HG03103 (cell line): ENCODE data around the gene TMEM187.
A peak's percentile ranks its signal among the peaks of the same experiment; 100 is the strongest.

Source experiments
- ATAC-seq: cut with Tn5 transposase; IDR thresholded peaks from one replicate; pipeline ENCODE4 v1.9.1; 2021; ENCODE audit warnings: low read depth; ENCODE audit not compliant: unreplicated experiment

TMEM187 gene

GRCh38 chrX:154017766-154018517 is 45.4 kb downstream of the TMEM187 start:
- ATAC-seq: no peak

- ATAC-seq: no peak
Measured at GRCh38 chrX:154018518-154019060, 46.0 kb downstream of the TMEM187 start.

- ATAC-seq: peak; percentile 14
Measured at GRCh38 chrX:154019061-154019621, 46.6 kb downstream of the TMEM187 start.

GRCh38 chrX:154019633-154020528 is 47.3 kb downstream of the TMEM187 start, which contains the start of gene IRAK1:
Gene IRAK1 (minus strand): TSS chrX:154019902. CDS start chrX:154019812, 90 bp downstream.
- ATAC-seq: peak; percentile 70

- ATAC-seq: no peak
Measured at GRCh38 chrX:154020536-154021115, 48.1 kb downstream of the TMEM187 start.

- ATAC-seq: no peak
Measured at GRCh38 chrX:154021131-154021611, 48.6 kb downstream of the TMEM187 start.

GRCh38 chrX:154022108-154022507 is 49.6 kb downstream of the TMEM187 start:
- no peak for ATAC-seq

- ATAC-seq: no peak
Measured at GRCh38 chrX:154023276-154024000, 50.9 kb downstream of the TMEM187 start.

GRCh38 chrX:154024271-154024670 is 51.7 kb downstream of the TMEM187 start:
- no peak for ATAC-seq

GRCh38 chrX:154025230-154025629 is 52.7 kb downstream of the TMEM187 start:
- no peak for ATAC-seq

GRCh38 chrX:154026136-154027021 is 53.8 kb downstream of the TMEM187 start:
- no peak for ATAC-seq

GRCh38 chrX:154027022-154027402 is 54.5 kb downstream of the TMEM187 start:
- no peak for ATAC-seq

- no peak for ATAC-seq
Measured at GRCh38 chrX:154027986-154028385, 55.4 kb downstream of the TMEM187 start.

GRCh38 chrX:154028502-154029184 is 56.1 kb downstream of the TMEM187 start:
- ATAC-seq: no peak

GRCh38 chrX:154029439-154029838 is 56.9 kb downstream of the TMEM187 start:
- ATAC-seq: no peak

GRCh38 chrX:154030266-154030665 is 57.7 kb downstream of the TMEM187 start:
- ATAC-seq: no peak

- ATAC-seq: no peak
Measured at GRCh38 chrX:154030715-154031305, 58.3 kb downstream of the TMEM187 start.

- no peak for ATAC-seq
Measured at GRCh38 chrX:154032160-154032559, 59.6 kb downstream of the TMEM187 start.
